ENCODE measurements around the gene HOXB1.

DNA sequence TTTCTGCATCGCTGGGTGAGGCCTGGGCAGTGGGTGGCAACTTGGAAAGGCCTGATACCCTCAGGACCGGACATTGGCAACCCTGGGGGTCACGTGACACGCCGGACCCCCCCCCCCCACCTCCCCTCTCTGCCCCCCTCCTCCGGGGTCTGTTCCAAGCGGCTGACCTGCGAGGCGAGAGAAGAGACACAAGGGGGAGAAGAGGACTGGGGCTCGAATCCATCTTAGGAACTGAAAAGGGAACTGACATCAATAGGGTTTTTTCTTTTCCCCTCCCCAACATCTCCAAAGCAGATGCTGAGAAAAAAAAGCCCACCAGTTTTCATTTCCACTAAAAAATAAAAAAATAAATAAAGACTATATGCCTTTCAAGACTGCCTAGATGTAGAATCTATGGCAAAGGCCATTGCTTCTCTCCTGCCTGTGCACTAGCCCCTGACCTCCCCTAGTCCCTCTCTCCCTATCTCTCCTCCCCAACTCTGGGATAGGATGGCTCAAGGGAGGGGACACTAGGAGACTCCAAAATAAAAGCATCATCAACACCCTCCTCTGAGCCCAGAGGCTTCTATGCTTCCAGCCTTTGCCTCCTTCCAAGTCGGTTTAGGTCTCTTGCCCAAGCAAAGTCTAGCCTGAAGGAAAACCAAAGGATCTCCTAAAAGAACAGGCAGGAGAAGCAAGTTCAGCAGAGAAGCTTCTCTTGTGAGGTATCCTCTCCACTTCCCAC lies 21.8 kb upstream of the HOXB1 start:
- TF ChIP-seq TAF1 (IDR thresholded peaks at IDR 0.05; ENCODE audit: borderline replicate concordance, low read depth, low read length): no peak
- no peak for TF ChIP-seq POLR2A (IDR thresholded peaks at IDR 0.05; ENCODE audit: low read depth, low read length)

All from GM12892 (cell line).